ENCODE measurements around the gene CDK1.

Gene CDK1

DNA sequence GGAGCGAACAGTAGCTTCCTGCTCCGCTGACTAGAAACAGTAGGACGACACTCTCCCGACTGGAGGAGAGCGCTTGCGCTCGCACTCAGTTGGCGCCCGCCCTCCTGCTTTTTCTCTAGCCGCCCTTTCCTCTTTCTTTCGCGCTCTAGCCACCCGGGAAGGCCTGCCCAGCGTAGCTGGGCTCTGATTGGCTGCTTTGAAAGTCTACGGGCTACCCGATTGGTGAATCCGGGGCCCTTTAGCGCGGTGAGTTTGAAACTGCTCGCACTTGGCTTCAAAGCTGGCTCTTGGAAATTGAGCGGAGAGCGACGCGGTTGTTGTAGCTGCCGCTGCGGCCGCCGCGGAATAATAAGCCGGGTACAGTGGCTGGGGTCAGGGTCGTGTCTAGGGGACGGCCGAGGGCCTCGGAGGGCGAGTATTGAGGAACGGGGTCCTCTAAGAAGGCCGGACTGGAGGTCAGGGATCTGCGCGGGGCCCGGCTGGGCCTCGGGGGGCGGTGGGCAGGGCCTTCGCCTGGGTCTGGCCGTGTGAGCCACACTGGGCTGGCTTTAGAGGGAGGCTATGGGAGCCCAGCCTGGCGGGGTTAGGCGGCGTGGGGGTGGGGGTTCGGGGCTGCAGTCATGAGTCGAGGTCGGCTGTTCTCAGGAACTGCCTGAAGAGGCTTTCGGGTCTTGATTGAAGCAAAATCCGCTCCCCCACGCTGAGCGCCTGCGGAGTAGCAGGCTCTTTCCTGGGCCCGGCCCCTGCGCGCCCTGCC, at the start of gene CDK1:
TSS of gene CDK1 (plus strand) at position 265 of the 757 bp plus-strand sequence. CDS start 1,688 bp downstream, outside the sequence.
- DNase-seq: peak; percentile 96

DNA sequence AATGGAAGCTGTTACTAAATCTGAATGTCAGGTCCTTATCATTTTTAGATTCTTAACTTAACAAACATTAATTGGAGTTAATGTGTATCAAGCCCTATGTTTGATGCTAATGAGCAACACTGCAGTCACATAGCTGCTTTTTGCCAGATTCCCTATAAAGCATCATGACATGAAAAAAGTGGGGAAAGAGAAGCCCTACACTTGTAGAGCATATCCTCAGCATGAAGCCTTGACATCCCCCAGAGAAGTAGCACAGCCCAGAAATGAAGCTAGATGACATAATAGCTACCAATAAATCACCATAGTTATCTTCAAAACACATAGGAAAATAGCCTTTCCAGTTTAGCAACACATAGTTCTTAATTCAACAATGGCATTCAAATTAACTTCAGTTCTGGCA, 49.2 kb upstream of the CDK1 start:
- no peak for DNase-seq

DNA sequence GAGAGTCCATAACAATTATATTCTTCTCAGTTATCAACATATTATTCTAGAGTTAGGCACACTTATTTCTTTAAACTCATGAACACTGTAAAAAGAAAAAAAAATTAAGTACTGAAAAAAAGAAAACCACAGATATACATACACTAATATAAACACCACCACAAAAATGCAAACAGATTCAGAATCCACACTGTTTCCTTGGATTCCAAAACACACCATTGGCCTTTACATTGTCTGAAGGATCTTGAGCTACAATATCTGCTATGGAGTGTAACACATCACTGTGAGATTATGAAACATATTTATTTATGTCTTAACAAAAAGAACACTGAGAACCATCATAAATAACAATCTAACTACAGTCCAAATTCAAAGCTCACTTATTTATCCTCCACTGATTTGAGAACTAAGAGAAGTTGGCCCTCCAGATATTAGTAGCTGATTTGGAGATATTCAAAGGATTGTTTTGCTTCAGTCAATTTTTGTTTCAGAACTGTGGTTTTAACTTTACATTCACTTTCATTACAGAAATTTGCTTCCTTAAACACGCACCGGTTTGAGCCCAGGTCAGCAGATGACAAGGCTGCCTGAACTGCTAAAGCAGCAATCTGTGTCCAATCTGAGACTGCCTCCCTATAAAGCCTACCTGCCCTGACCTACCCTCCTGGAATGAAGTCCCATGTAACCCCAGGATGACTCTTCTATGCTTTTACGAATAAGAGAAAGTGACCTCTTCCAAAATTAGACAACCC, 47.0 kb upstream of the CDK1 start:
- no peak for DNase-seq

DNA sequence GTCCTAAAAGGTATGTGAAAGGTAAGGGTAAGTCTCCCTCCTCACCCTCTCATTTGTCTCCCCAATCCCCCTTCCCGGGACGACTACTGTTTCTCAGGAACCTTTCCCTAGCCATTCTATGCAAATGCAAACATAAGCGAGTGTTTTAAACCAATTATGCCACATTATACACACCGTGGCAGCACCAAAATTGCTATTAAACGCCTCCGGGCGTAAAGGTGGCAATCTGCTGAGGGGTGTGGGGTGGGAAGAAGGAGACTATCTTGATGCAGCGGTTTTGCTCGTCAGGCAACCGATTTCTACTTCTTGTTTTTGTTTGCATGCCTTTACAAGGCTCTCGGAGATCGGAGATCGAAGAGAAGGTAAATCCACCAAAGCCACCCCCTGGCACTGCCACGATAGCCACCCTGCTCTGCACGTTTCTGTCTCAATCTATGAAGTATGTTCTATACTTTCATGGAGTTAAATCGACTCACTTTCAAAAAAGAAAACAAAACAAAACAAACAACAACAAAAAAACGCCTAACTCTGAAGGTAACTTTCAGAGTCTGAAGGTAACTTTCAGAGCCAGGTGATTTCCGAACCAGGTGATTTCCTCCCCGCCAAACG, 46.0 kb upstream of the CDK1 start:
- no peak for DNase-seq

DNA sequence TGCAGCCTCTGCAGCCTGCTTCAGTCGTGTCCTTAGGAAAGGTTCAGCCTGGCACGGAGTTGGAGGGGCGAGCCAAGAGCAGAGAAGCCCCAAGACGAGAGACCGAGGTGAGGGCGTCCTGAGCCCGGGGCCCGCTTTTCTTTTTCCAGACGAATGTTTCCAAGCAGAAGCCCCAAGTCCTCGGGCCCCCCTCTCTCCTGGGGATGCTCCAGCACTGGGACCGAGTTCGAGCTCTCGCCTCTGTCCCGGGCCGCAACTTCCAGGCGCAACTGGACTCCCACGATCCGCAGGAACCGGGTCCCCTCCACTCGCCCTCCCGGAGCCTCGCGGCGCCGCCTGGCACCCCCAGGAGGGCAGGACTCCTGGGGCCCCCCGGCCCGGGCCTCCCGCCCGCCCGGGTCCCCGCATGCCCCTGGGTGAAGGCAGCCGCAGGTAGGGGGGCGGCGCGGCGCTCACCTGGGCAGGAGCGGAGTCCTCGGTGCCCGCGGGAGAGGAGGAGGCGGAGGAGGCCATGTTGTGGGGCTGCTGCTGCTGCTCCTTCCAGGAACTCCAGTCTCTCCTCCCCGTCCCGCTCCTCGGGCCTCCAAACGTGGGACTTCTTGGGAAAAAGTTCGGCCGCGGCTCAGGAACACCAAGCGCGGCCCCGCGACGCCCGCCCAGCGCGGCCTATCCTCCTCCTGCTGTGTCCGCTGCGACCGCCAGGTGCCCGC, 45.3 kb upstream of the CDK1 start:
- no peak for DNase-seq

DNA sequence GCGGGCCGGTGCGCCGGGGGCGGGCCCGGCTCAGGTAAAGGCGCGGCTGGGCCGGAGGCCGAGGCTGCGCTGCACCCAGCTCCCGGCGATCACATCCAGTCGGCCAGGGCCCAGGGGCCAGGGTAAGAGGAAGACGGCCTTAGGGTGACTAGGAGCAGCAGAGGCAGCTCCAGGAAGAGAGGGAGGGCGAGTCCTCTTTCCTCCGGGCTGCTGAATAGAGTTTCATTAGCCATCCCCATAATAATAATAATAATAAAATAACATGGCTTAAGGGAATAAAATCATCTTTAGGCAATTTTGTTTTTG, 44.8 kb upstream of the CDK1 start:
- DNase-seq: peak; percentile 9

DNA sequence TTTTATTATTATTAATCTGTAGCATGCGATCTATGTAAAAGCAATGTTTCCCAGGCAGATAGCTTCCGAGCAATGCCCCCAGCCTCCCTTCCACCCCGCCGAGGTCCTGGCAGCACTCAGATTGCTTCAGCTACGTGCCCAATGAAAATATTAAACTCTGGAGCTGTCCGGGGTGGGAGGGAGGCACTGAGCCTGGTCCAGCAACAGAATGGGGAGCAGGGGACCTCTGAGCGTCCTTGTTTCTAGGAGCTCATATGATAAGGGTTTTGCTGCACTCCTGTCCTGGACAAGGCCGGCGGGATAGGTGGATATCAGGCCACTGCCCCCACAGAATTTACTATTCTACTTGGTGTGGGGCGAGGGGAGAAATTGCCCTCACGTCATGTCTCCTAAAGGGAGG, 44.5 kb upstream of the CDK1 start:
- no peak for DNase-seq

DNA sequence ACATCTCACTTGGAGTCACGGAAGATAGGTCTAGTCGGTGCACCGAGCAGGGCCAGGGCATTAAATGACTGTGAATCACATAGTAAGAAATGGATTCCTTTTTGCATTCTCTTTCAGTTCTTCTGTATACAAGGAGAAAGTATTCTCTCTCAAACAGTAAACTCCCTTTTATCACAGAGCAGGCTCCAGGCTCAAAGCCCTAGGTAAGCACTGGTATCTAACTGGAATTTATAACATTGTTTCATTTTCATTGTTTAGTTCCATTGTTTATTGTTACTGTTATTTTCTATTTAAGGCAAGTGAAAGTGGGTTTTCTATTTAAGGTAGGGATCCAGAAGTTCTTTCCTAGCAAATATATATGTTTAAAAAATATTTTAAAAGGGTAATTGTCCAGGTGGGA, 44.1 kb upstream of the CDK1 start:
- DNase-seq: no peak

DNA sequence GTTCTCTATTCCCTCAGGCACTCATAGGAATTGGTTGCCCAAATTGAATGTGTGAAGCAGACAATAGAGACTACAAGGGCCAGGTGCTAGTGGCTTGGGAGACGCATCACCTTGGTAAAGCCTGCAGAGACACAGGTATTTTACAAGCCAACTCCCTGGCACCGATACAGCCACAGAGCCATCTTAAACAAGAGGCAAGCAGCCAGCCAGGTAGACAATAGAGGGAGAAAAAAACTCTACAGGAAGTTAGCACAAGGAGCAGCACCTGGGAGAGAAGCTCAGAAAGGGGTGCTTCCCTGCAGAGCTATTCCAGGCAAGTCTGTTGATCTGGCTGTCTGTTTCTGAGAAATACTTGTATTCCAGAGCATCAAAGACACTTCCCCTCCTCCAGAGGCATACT, 43.0 kb upstream of the CDK1 start:
- DNase-seq: no peak

DNA sequence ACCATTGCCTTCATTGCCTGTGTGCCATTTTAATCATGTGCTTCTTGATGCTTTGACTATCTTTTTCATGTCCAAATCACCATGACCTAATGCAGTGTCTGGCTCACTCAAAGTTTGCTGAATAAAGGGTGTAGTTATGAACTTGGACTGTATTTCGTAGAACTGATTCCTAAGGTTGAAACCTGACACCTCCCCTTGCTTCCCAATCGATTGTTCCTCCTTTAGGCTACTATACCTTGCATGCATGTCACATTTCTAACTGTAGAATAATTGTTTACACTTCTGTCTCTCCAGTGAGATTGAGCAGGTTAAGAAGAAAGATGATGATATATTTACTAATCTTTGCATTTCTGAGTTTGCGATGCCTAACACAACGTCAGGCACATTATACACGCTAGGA, 41.0 kb upstream of the CDK1 start:
- DNase-seq: no peak

DNA sequence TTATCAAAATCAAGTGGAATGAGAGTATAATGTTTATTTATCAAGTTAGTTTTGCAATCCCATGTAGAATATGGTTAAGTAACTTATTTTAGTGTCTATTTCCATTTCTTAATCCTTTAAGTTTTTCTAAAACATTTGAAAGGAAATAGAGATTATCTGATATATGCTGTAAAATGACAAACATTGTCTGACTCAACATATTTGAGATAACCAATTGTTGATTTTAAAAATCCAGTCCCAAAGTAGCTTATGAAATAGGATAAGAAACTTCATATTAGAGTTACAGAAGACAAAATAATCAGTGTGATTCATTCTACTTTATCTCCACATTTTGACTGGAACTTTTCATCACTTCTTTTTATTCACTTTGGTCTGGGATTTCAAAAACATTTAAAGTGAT, 38.7 kb upstream of the CDK1 start:
- no peak for DNase-seq

DNA sequence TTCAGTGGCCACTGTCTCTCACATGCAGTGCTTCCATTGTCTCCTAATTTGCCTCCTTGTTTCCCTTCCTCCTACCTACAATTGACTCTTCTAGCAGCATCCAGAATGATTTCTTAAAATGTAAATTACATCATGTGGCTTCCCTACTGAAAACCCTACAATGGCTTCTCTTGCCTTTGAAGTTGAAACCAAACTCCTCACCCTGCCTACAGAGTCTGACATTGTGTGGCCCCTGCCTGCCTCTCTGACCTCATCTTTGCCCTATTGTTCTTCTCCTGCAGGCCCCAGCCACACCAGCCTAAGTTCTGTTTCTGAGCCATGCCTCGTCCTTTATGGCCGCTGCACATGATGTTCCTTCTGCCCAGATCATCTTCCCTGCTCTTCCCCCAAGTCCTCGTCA, 35.8 kb upstream of the CDK1 start:
- no peak for DNase-seq

DNA sequence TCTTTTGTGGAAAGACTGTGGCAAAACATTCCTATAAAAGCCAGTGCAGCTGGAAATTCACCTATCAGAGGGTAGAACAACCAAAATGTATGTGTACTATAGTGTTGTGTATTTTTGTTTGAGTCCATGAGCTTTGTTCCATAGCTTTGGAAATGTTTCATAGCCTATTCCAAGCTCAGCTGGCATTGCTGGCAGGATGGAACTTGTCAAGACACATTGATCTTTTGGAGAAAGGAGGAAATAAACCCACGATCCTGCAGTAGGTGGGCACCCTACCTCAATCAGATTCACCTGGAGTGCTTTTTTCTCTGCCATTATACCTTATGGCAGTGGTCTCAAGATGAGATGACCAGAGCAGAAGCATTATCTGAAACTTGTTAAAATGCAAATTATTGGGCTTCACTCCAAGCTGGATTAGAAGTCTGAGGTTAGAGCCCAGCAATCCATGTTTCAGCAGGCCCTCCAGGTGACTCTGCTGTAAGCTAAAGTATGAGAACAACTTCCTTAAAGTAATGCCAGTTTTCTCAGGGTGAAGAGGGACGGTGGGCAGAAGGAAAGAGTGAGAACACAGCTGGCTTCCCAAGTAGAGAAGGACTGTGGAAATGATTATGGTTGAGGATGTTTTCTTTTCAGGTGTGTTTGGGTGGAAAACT, 30.3 kb upstream of the CDK1 start:
- DNase-seq: no peak

DNA sequence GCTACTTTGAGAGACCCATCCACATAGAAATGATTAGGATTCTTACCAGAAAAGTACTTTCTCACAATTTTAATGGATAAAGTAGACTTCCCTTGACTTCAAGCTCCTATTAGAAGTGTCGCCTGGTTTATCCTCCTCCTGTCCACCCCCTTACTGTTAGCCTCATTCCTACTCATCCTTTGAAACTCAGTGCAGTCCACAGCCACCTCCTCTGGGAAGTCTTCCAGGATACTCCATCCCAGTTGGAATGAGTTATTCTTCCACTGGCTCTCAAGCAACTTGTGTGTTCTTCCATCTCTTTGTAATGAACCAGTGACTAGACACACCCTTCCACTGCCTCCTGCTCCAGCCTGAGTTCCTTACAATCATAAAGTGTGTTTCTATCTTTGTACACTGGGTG, 25.1 kb upstream of the CDK1 start:
- DNase-seq: no peak

DNA sequence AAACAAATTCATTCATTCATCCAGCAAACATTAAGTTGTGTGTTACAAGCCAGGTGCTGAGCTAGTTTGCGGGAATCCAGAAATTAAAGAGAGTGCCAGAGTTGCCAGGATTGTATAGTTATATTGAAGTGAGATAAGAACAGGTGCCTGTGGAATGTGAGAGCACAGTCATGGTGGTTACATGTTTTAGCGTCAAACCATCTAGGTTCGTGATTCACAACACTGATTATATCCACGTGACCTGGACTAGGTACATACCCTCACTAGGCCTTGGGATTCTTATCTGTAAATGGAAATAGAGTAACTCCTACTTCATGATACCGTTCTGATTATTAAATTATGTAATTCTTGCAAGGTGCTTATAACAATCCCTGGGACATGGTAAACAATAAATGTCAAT, 24.5 kb upstream of the CDK1 start:
- no peak for DNase-seq

DNA sequence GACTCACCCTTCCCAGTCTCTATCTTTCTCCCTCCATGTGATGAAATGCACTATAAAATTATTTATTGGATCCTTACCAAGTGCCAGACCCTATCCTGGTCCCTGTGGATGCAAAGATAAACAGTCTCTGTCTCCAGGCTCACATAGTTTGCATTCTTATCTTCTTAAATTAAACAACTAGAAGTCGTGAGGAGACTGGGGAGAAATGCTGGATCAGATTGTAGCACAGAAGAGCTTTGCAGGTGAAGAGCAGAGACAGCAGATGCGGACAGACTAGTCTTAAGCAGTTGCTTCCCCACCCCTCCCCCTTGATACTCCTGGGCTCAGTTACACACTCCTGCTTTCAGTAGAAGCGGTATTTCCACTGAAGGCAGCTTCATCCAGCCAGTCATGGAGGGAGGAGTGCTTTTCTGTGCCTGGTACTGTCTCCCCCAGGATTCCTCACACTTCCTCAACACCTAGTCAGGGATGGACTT, 20.8 kb upstream of the CDK1 start:
- DNase-seq: no peak

DNA sequence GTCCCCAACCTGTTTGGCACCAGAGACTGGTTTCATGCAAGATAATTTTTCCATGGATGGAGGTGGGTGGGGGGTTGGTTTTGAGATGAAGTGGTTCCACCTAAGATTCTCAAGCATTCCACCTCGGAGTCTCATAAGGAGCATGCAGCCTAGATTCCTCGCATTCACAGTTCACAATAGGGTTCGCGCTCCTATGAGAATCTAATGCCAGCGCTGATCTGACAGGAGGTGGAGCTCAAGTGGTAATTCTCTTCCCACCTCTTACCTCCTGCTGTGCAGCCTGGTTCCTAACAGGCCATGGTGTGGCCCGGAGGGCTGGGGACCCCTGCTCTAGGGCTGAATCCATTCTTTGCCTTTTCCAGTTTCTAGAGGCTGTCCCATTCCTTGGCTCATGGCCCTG, 19.1 kb upstream of the CDK1 start:
- no peak for DNase-seq

DNA sequence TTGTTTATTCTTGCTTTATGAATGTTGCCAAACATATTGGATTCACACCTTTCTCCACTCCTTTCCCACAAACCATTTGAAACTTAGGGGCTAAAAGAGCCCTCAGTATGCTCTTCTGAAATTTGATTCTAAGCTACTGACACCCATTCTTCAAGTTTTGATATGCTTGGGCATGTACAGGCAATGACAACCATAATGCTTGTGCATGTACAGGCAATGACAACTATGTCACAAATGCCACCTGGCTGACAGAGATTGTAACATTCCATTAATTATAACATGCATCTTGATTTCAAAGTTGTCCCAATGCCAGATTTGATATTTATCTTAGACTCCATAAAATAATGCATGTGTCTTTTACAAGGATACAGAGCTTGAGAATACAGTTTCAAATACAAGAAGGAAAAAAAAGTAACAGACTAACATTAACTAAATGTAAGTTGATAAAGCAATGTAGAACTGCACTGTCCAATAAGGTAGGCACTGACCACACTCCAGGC, 17.5 kb upstream of the CDK1 start:
- no peak for DNase-seq

DNA sequence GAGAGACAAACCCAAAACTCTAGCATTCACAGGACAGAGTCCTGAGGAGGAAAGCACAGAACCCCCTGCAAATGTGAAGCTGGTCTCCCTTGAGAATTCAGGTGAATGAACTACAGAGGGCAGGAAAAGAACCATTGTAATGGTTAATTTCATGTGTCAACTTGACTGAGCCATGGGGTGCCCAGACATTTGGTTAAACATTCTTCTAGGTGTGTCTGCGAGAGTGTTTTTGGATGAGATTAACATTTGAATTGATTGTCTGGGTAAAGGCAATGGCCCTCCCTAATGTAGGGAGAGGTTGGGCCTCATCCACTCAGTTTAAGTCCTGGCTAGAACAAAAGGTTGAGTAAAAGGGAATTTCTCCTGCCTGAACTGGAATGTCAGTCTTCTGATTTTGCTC, 15.7 kb upstream of the CDK1 start:
- no peak for DNase-seq

DNA sequence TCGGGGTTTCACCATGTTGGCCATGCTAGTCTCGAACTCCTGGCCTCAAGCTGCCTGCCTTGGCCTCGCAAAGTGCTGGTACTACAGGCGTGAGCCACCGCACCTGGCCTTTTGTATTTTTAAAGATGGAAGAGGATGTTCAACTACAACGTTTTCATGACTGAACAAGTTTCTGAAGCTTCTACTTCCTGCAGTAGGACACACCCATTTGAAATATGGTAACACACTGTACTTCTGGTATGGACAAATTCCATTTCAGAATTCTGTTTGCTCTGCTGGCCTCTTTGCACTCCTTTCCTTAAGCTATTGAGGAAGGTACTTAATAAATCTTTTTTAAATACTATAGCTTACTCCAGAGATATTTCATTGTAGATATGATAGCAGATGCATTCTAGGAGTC, 10.9 kb upstream of the CDK1 start:
- DNase-seq: no peak

DNA sequence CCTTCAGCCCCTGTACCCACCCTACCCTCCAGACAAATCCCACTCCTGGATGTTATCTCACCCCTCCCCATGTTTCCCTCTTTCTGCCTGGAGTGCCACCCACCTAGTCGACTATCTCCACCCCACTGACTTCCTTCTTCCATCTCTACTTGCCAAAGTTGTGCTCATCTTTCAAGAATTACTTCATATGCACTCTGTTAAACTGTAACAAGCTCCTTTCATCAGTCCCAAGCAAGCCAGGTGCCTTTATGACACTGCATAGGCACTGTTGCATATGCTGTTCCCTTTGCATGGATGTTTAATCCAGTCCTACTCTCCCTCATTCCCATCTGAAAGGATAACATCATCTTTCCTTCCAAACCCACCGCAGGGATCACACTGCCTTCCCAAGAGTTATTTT, 8.9 kb upstream of the CDK1 start:
- no peak for DNase-seq

DNA sequence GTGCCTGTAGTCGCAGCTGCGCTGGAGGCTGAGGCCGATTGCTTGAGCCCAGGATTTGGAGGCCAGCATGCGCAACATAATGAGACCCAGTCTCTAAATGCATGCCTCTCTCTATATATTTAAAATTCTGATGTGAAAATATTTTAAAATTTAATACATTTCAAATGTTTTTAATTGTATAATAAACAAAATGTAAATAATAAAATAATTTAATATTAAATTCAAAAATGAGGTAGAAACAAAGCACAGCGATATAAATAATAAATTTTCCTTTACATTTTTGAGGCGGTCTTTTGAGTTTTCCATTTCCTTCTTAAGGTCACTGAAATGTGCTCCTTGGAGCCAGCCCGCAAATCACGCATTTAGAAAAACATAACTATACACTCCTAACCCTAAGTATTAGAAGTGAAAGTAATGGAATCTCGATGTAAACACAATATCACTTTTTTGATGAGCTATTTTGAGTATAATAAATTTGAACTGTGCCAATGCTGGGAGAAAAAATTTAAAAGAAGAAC, 523 bp upstream of the CDK1 start:
- no peak for DNase-seq

Measured in NCI-H1092 treated with DMSO at 0.1 percent for 48 hours (cell line).